Central memory CD8-positive, alpha-beta T cell (primary cell): ENCODE measurements around the gene SLC25A2.
"Not testable (repeated sequence)": the region's sequence is repeated elsewhere in the genome, so short reads cannot be mapped to it uniquely, and the experiment has no call there.

Experiments used
- ATAC-seq: fragments of 150-1000 bp; cut with Tn5 transposase; replicated peaks from 2 replicates; pipeline ENCODE4 v1.10.0; 2022; ENCODE audit warnings: mild to moderate bottlenecking, moderate FRiP score, moderate number of reproducible peaks; ENCODE audit not compliant: poor library complexity, severe bottlenecking; ENCODE audit errors: extremely low read depth
- DNase-seq, 2 donors: peaks; one replicate each; pipeline ENCODE4 v3.0.0; 2021; ENCODE audit warnings: low spot score in 2 of 2
- H3K27ac Mint-ChIP-seq: one replicate; pipeline ENCODE4 v1.8.0; 2022; ENCODE audit warnings: low read depth, mild to moderate bottlenecking, moderate library complexity, mixed read lengths
- H3K27me3 Mint-ChIP-seq: one replicate; pipeline ENCODE4 v1.8.0; 2022; ENCODE audit warnings: mixed read lengths
- H3K36me3 Mint-ChIP-seq: one replicate; pipeline ENCODE4 v1.8.0; 2022; ENCODE audit warnings: mild to moderate bottlenecking, moderate library complexity, mixed read lengths; ENCODE audit not compliant: insufficient read depth
- H3K4me1 Mint-ChIP-seq: one replicate; pipeline ENCODE4 v1.8.0; 2022; ENCODE audit warnings: mixed read lengths
- H3K4me3 Mint-ChIP-seq: one replicate; pipeline ENCODE4 v1.8.0; 2022; ENCODE audit warnings: mild to moderate bottlenecking, moderate library complexity, mixed read lengths
- H3K9me3 Mint-ChIP-seq: one replicate; pipeline ENCODE4 v1.8.0; 2022; ENCODE audit warnings: mixed read lengths

SLC25A2 gene

DNA sequence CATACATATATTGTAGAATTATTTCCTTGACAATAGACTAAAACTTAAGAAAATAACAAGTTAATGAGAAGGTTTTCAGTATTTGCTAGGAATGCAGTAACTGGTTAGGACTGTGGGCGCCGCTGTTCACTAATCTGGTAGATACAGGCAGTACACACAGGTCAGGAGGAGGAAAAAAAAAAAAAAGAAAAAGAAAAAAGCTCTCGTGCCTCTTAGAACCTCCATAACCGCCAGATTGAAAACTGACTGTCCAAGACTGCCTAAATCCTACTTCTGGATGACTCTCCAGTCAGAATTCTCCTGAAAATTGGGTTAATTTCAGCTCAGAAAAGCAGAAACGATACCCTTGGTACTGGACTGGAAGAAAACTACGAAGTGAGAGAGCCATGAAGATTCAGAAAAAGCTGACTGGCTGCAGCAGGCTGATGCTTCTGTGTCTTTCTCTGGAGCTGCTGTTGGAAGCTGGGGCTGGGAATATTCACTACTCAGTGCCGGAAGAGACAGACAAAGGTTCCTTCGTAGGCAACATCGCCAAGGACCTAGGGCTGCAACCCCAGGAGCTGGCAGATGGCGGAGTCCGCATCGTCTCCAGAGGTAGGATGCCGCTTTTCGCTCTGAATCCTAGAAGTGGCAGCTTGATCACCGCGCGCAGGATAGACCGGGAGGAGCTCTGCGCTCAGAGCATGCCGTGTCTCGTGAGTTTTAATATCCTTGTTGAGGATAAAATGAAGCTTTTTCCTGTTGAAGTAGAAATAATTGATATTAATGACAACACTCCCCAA lies 26.6 kb upstream of the SLC25A2 start, which contains the start of gene PCDHGA1:
Gene PCDHGA1 (plus strand): TSS at position 216 of the 782 bp plus-strand sequence.
- ATAC-seq (peak; percentile 41), DNase-seq (no peak)
- H3K27me3 Mint-ChIP-seq, result peaks cover 65% of the 10 kb centered on the region

DNA sequence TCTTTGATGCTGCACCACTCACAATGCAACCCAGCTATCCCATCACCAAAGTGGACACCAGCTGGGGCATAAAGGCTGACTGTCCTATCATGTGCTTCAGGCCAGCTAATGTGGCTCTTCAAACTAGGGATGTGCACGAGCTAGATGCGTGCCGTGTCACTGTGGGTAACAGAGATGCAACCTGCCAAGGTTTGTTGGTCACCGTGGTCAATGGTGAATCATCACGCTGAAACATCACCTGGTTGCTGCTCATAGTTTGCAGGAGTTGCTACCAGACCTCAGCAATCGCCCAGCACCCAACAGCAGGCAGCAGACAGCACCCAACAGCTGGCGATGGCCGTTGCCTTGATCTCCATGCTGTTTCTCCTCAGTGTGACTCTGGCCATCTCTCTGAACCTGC lies 24.4 kb upstream of the SLC25A2 start:
- Mint-ChIP-seq H3K9me3 (no peaks in the 10 kb centered on the region), H3K36me3 (peaks cover 5% of the 10 kb centered on the region), H3K4me1 (peaks cover 8% of the 10 kb centered on the region), H3K27ac (no peak overlapping the region), H3K27me3 (peaks cover 43% of the 10 kb centered on the region), H3K4me3 (no peak overlapping the region)
- no peak for DNase-seq
- ATAC-seq, result no peak

More for the DNA sequence above, 26.6 kb upstream of the SLC25A2 start, which contains the start of gene PCDHGA1:
- Mint-ChIP-seq H3K27ac (no peak within 1 kb of the TSS), H3K36me3 (peaks cover 6% of the 10 kb centered on the region), H3K9me3 (peaks cover 5% of the 10 kb centered on the region), H3K4me1 (peaks cover 8% of the 10 kb centered on the region), H3K4me3 (peak within 1 kb of the TSS; percentile 49)

DNA sequence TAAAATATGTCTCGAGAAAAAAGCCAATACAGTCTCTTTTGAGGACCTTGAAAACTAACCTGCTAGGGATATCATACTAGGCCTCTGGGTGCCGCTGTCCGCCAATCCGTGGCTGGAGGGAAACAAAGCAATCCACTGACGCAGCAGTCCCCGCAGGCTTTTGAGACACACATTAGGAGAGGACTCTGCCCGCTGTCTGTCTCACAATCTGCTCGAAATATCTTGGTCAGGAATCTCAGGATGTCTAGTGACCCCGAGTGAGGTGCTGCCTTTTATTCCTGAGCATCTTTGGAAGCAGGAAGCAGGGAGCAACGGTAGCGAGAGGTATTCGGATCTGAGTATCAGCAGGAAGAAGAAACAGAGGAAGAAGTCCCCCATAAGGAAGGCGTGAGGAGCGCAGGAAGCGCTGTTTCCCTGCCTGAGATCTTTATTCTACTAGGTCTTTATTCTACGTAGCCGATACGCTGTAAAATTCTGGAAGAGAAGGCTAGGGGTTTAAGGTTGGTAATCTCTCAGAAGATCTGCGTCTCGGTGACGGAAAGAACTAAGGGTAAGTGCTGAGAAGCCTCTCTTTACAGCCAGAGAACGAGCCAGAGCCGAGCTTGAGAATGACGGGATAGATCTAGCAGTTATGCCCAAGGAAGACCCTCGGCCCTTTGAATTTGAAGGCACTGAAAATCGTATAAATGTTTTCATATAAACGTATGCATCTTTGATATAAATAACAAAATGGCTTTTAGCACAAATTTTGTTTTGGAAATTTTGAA lies 22.4 kb upstream of the SLC25A2 start:
- peaks cover 5% of the 10 kb centered on the region for H3K36me3 Mint-ChIP-seq
- peak; percentile 28 to 49 for DNase-seq
- H3K9me3 Mint-ChIP-seq, result no peaks in the 10 kb centered on the region
- peak overlapping the region; percentile 87 for H3K4me3 Mint-ChIP-seq
- H3K4me1 Mint-ChIP-seq, result peaks cover 8% of the 10 kb centered on the region
- H3K27me3 Mint-ChIP-seq, result peaks cover 36% of the 10 kb centered on the region
- H3K27ac Mint-ChIP-seq, result peak overlapping the region; percentile 91
- peak; percentile 89 for ATAC-seq

DNA sequence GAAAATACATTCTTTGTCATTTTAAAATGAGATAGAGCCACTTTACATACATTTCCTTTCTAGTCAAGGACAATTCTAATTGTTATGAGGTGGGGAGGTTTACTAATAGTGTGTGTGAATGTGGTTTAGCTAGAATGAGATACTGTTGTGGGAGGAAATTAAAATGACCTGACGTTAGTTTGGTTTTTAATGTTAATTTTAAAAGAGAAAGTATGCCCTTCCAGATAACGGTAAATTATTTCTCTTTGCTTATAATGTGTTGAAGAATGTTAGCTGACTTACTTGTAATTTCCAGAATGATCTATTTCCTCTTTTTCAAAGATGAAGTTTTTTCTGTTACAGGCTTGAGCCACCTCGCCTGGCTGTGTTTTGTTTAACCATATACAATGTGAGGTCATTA lies 18.4 kb upstream of the SLC25A2 start:
- peaks cover 14% of the 10 kb centered on the region for H3K27me3 Mint-ChIP-seq
- DNase-seq, result no peak
- no peak for ATAC-seq
- peaks cover 23% of the 10 kb centered on the region for H3K9me3 Mint-ChIP-seq
- H3K27ac Mint-ChIP-seq, result no peak overlapping the region
- H3K36me3 Mint-ChIP-seq, result peaks cover 31% of the 10 kb centered on the region
- peaks cover 37% of the 10 kb centered on the region for H3K4me1 Mint-ChIP-seq
- peak overlapping the region; percentile 97 for H3K4me3 Mint-ChIP-seq

DNA sequence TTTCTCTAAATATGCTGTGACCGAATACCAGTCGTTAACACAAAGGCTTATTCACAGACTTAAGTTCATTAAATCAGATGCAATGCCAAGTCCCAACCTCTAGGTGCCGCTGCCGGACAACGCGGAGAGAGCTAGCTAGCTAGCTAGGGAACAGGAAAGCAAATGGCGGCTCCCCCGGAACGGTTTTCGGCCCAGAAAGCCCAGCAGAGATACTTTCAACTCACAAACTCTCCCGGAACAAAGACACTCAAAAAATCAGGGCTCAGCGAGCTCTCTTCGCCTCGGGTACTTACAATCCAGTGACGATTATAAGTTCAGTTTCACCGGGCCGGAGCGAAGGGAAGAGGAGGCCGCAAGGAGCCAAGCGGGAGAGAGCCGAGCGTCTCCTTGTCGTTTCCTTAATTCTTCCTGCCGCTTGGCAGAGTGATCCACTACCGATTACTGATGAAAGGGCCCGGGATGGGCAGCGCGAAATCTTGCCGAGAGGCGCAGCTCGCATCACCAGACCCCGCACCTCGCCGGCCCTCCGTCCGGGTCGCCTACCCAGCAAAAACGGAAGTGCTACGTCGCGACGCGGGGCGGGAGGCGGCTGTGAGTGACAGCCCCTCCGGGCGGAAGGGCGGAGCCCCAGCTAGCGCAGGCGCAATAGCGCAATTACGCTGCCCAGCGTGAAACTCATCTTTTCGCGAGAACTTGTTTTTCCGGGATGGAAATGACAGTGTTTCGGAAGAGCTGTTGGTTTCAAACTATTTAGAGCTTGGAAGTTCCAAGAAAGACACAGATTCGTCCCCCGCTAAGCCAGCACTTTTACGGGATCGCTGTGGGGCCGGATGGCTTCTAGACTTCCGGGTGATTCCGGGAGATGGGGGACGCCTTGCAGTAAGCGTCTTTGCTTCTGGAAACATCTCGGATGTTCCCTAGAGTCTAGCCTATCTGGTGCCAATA lies 16.6 kb upstream of the SLC25A2 start, which contains the start of gene TAF7:
Gene TAF7 (minus strand): TSS at position 560 of the 945 bp plus-strand sequence. CDS start 740 bp downstream, outside the sequence.
- Mint-ChIP-seq H3K9me3 (peaks cover 28% of the 10 kb centered on the region), H3K36me3 (peaks cover 30% of the 10 kb centered on the region), H3K4me1 (peaks cover 32% of the 10 kb centered on the region), H3K27me3 (no peaks in the 10 kb centered on the region), H3K4me3 (peak within 1 kb of the TSS; percentile 97), H3K27ac (peak within 1 kb of the TSS; percentile 100)
- ATAC-seq, result peak; percentile 90
- peak; percentile 87 to 90 for DNase-seq

DNA sequence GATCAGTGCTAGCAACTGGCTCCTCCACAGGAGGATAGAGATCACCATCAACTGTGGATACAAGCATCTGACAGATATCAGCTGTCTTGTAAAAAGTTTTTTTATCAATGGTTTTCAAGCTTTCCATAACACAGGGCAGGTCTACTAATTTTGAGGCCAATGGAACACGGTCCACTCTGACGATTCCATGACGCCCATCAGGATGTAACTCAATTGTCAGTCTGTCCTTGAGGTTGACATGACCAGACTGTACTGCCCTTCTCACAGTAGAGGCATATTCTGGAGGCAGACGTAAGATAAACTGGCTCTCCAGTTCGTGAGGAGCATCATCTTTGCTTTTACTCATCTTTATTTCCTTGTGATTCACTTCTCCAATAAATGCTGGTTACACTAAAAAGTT lies 15.8 kb upstream of the SLC25A2 start:
- Mint-ChIP-seq H3K4me1 (peaks cover 34% of the 10 kb centered on the region), H3K4me3 (peak overlapping the region; percentile 97), H3K27me3 (no peaks in the 10 kb centered on the region), H3K27ac (peak overlapping the region; percentile 100), H3K9me3 (peaks cover 36% of the 10 kb centered on the region), H3K36me3 (peaks cover 33% of the 10 kb centered on the region)
- DNase-seq (no peak), ATAC-seq (no peak)

DNA sequence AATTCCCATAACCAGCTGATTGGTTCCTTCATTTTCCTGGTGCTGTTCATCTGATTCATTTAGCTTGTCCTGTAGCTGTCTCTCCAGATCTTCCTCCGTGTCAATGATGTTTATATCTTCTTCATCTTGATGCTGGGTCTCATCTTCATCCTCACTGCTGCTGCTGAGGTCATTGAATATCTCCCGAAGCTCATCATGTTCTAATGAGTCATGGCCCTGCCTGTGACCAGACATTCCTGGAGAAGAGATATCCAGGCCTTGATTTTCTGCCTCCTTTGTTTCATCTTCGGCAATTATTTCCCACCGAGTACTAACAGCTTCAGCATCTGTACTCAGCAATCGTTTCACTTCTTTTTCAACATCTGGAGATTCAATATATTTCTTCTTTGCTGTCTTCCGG lies 15.4 kb upstream of the SLC25A2 start:
- Mint-ChIP-seq H3K27me3 (no peaks in the 10 kb centered on the region), H3K9me3 (peaks cover 41% of the 10 kb centered on the region), H3K36me3 (peaks cover 33% of the 10 kb centered on the region), H3K27ac (peak overlapping the region; percentile 100), H3K4me3 (peak overlapping the region; percentile 97), H3K4me1 (peaks cover 34% of the 10 kb centered on the region)
- DNase-seq (no peak), ATAC-seq (no peak)

DNA sequence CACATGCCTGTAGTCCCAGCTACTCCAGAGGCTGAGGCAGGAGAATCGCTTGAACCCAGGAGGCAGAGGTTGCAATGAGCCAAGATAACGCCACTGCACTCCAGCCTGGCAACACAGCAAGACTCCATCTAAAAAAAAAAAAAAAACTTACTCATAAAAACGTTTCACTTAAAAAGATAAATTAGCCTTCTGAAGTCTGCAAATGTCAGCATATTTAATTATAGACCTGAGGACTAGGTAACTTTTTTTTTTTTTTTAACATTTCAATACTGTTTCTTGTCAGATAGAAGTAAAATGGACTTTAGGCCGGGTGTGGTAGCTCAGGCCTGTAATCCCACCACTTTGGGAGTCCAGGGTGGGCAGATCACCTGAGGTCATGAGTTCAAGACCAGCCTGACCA lies 13.1 kb upstream of the SLC25A2 start:
- not testable (repeated sequence) for DNase-seq, H3K27me3 Mint-ChIP-seq, H3K27ac Mint-ChIP-seq, ATAC-seq, H3K4me3 Mint-ChIP-seq
- peaks cover 45% of the 10 kb centered on the region for H3K9me3 Mint-ChIP-seq
- peaks cover 35% of the 10 kb centered on the region for H3K36me3 Mint-ChIP-seq
- H3K4me1 Mint-ChIP-seq, result peaks cover 34% of the 10 kb centered on the region

DNA sequence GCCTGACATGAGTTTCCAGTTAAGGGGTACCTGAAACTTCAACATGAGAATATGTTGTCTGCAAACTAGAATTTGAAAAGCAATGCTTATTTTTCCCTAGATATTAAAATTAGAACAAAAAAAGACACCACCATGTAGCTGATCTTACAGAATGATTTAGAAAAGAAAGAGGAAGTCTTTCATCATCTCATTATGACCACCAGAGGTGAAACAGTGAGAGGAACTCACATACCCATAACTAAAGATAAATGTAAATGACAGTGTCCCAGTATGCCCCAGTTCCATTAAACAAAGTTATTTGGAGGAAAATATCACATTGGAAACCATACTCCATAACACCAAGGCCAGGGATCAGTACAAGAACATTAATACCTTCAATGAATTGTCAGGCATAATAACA lies 9.9 kb upstream of the SLC25A2 start:
- peaks cover 11% of the 10 kb centered on the region for H3K4me1 Mint-ChIP-seq

DNA sequence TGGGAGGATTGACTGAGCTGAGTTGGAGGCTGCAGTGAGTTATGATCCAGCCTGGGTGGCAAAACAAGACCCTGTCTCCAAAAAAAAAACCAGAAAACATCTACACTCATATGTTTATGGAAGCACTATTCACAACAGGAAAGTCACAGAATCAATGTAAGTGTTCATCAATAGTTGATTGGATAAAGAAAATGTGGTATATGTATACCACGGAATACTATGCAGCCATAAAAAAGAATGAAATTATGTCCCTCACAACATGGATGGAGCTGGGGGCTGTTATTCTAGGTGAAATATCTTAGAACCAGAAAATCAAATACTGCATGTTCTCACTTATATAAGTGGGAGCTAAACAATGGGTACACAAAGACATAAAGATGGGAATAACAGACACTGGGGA lies 2.8 kb upstream of the SLC25A2 start:
- no peak overlapping the region for H3K4me3 Mint-ChIP-seq
- H3K27me3 Mint-ChIP-seq, result no peaks in the 10 kb centered on the region
- H3K27ac Mint-ChIP-seq, result no peak overlapping the region
- peaks cover 3% of the 10 kb centered on the region for H3K36me3 Mint-ChIP-seq
- no peaks in the 10 kb centered on the region for H3K4me1 Mint-ChIP-seq
- DNase-seq (no peak), ATAC-seq (no peak)
- H3K9me3 Mint-ChIP-seq, result peaks cover 9% of the 10 kb centered on the region

More for the DNA sequence above, 9.9 kb upstream of the SLC25A2 start:
- peaks cover 18% of the 10 kb centered on the region for H3K36me3 Mint-ChIP-seq
- ATAC-seq (no peak), DNase-seq (no peak)
- no peaks in the 10 kb centered on the region for H3K27me3 Mint-ChIP-seq
- H3K4me3 Mint-ChIP-seq, result no peak overlapping the region
- H3K9me3 Mint-ChIP-seq, result peaks cover 35% of the 10 kb centered on the region
- no peak overlapping the region for H3K27ac Mint-ChIP-seq

DNA sequence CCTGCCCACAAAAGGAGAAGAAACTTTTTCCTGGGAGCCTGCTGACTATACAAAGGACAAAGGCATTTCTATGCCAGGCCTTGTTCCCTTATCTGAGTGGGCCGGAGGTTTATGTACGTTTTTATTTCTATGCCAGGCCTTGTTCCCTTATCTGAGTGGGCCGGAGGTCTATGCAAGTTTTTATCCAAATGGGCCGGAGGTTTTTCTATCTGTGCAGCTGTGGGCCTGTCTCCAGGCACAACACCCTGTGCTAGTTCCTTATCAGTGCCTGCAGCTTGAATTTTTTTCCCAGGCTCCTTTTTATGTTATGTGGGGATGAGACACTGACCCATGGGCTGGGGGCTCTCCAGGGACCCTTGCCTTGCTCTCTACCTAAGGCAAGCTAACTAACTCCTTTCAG lies 5.5 kb downstream of the SLC25A2 start:
- H3K27me3 Mint-ChIP-seq, result no peaks in the 10 kb centered on the region
- no peak for ATAC-seq
- H3K9me3 Mint-ChIP-seq, result peaks cover 29% of the 10 kb centered on the region
- H3K4me1 Mint-ChIP-seq, result peaks cover 13% of the 10 kb centered on the region
- no peak overlapping the region for H3K27ac Mint-ChIP-seq
- no peak for DNase-seq
- H3K36me3 Mint-ChIP-seq, result peaks cover 2% of the 10 kb centered on the region
- no peak overlapping the region for H3K4me3 Mint-ChIP-seq

DNA sequence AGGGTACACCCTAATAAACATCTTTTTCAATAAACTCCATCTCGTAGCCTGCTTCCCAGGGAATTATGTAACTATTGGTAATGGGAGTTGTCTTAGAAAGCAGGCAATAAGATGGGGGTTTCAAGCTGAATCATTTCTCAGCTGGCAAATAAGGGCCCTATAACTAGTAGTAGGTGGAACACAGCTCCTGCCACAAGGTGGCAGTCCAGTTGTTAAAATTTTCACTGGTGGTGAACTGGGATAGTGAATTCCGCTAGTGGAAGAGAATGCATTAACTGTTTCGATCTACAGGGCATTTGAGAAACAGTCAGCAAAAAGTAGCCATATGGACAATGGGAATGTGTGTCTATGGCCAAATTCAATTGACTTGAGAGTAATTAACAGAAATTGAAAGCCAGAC lies 30.9 kb downstream of the SLC25A2 start:
- Mint-ChIP-seq H3K4me1 (no peaks in the 10 kb centered on the region), H3K4me3 (no peak overlapping the region), H3K27me3 (no peaks in the 10 kb centered on the region), H3K36me3 (peaks cover 1% of the 10 kb centered on the region), H3K27ac (no peak overlapping the region), H3K9me3 (peaks cover 51% of the 10 kb centered on the region)
- ATAC-seq (no peak), DNase-seq (no peak)
